ENCODE measurements around the gene SGCD. TPM values are rescaled to one million over a fixed set of nuclear protein-coding genes. Genes with fewer than 3 reads are reported as not detected.

Gene SGCD
- total RNA-seq, 2 experiments from 2014 or later = not detected

DNA sequence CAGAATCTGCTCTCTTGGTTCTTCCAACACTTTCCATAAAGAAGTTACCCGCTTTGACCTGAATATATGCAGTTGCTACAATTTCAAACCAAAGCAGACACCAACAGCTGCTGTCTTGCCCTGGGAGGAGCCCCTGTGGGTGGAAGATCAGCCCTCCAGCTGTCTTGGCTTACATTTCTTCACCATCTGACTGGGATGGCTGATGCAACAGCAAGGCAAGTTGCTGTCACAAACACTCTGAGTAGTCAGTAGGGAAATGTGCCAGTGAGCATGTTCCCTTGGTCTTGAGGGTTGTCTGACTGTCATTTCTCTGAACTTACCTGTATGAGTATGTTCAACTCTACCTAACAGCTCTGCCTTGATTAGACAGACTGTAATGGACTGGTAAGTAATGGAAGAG, 152.9 kb downstream of the SGCD start:
- Histone ChIP-seq H3K4me1 (ENCODE audit: insufficient read depth, low read length) (no peaks in the 10 kb centered on the region), H3K27ac (ENCODE audit: low read depth in 1 of 2, low read length in 2 of 2) (no peak overlapping the region), H3K4me3 (ENCODE audit: low read length) (no peak overlapping the region), H3K36me3 (ENCODE audit: insufficient read depth, low read length) (no peaks in the 10 kb centered on the region), H3K27me3 (ENCODE audit: control insufficient read depth in 1 of 2, insufficient read depth in 2 of 2, low read length in 2 of 2) (no peaks in the 10 kb centered on the region), H3K9me3 (ENCODE audit: control insufficient read depth in 1 of 2, insufficient read depth in 1 of 2, low read length in 2 of 2) (no peaks in the 10 kb centered on the region)
- ChIA-PET POLR2A (no interaction called here), CTCF (no interaction called here)
- no peaks in the 10 kb centered on the region for H3K4me1 Mint-ChIP-seq (ENCODE audit: low read depth)
- TF ChIP-seq, protein P1, sequence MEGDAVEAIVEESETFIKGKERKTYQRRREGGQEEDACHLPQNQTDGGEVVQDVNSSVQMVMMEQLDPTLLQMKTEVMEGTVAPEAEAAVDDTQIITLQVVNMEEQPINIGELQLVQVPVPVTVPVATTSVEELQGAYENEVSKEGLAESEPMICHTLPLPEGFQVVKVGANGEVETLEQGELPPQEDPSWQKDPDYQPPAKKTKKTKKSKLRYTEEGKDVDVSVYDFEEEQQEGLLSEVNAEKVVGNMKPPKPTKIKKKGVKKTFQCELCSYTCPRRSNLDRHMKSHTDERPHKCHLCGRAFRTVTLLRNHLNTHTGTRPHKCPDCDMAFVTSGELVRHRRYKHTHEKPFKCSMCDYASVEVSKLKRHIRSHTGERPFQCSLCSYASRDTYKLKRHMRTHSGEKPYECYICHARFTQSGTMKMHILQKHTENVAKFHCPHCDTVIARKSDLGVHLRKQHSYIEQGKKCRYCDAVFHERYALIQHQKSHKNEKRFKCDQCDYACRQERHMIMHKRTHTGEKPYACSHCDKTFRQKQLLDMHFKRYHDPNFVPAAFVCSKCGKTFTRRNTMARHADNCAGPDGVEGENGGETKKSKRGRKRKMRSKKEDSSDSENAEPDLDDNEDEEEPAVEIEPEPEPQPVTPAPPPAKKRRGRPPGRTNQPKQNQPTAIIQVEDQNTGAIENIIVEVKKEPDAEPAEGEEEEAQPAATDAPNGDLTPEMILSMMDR (IDR thresholded peaks at IDR 0.05) = no peak
- DNase-seq (no peak), ATAC-seq (ENCODE audit: poor library complexity) (no peak)
- H3K27ac Mint-ChIP-seq = no peak overlapping the region
- intact Hi-C loops (cut with DNase I, micrococcal nuclease) = no loop called here
- H3K9me3 Mint-ChIP-seq = no peaks in the 10 kb centered on the region
- no peaks in the 10 kb centered on the region for H3K36me3 Mint-ChIP-seq (ENCODE audit: low read depth)
- H3K27me3 Mint-ChIP-seq = no peaks in the 10 kb centered on the region
- H3K4me3 Mint-ChIP-seq = no peak overlapping the region

DNA sequence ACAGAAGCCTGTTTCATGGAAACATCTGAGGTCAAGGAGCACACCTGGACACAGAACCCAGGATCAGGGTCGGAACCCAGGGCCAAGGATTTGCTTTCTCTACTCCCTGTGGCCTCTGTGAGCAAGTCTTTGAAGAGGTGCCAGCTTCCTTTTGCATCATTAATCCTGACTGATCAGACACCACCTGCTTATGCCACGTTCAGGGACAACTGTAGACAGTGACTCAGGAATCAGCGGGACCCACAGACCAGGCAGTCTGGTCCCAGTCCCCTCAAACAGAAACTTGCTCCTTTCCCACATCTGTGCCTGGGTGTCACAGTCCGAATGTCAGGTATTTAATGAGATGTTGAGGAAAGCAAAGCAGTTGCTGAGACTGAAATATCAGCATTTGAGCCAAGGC, 154.8 kb downstream of the SGCD start:
- Mint-ChIP-seq H3K36me3 (ENCODE audit: low read depth) (no peaks in the 10 kb centered on the region), H3K27ac (no peak overlapping the region), H3K4me1 (ENCODE audit: low read depth) (no peaks in the 10 kb centered on the region), H3K9me3 (peaks cover 2% of the 10 kb centered on the region), H3K27me3 (no peaks in the 10 kb centered on the region), H3K4me3 (no peak overlapping the region)
- Histone ChIP-seq H3K9me3 (ENCODE audit: control insufficient read depth in 1 of 2, insufficient read depth in 1 of 2, low read length in 2 of 2) (peaks cover 0 to 6% of the 10 kb centered on the region in 2 experiments), H3K27me3 (ENCODE audit: control insufficient read depth in 1 of 2, insufficient read depth in 2 of 2, low read length in 2 of 2) (no peaks in the 10 kb centered on the region), H3K4me3 (ENCODE audit: low read length) (no peak overlapping the region), H3K4me1 (ENCODE audit: insufficient read depth, low read length) (no peaks in the 10 kb centered on the region), H3K27ac (ENCODE audit: low read depth in 1 of 2, low read length in 2 of 2) (no peak overlapping the region), H3K36me3 (ENCODE audit: insufficient read depth, low read length) (no peaks in the 10 kb centered on the region)
- intact Hi-C loops (cut with DNase I, micrococcal nuclease) = no loop called here
- DNase-seq (no peak), ATAC-seq (ENCODE audit: poor library complexity) (no peak)
- ChIA-PET CTCF (no interaction called here), POLR2A (no interaction called here)
- TF ChIP-seq, protein P1 (IDR thresholded peaks at IDR 0.05) = no peak

DNA sequence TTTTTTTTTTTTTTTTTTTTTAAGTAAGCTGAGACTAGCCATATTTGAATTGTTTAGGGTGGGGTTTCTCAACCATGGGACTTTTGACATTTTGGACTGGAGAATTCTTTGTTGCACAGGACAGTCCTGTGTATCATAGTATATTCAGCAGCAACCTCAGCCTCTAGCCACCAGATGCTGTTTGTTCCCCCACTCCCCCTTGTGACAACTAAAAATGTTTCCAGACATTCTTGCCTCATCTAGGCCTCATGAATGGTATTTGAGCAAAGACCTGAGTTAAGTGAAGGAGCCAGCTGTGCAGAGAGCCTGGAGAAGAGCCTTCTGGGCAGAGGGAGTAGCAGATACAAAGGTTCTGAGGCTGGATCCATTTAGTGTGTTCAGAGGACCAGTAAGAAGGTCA, 155.9 kb downstream of the SGCD start:
- H3K27ac ChIP-seq (ENCODE audit: low read depth in 1 of 2, low read length in 2 of 2) = no peak overlapping the region
- H3K27me3 ChIP-seq (ENCODE audit: control insufficient read depth in 1 of 2, insufficient read depth in 2 of 2, low read length in 2 of 2) = no peaks in the 10 kb centered on the region
- H3K9me3 ChIP-seq (ENCODE audit: control insufficient read depth in 1 of 2, insufficient read depth in 1 of 2, low read length in 2 of 2) = peaks cover 5 to 12% of the 10 kb centered on the region in 2 experiments
- Mint-ChIP-seq H3K4me1 (ENCODE audit: low read depth) (no peaks in the 10 kb centered on the region), H3K27ac (no peak overlapping the region), H3K4me3 (no peak overlapping the region), H3K9me3 (peaks cover 7% of the 10 kb centered on the region), H3K36me3 (ENCODE audit: low read depth) (no peaks in the 10 kb centered on the region), H3K27me3 (peaks cover 4% of the 10 kb centered on the region)
- H3K36me3 ChIP-seq (ENCODE audit: insufficient read depth, low read length) = no peaks in the 10 kb centered on the region
- DNase-seq (no peak), ATAC-seq (ENCODE audit: poor library complexity) (no peak)
- no peak overlapping the region for H3K4me3 ChIP-seq (ENCODE audit: low read length)
- POLR2A ChIA-PET = no interaction called here
- CTCF ChIA-PET = interaction anchor here (0.6 kb wide), 1 partner anchor 13 kb away, joined by 3 read pairs; no protein-coding TSS in a partner anchor
- H3K4me1 ChIP-seq (ENCODE audit: insufficient read depth, low read length) = no peaks in the 10 kb centered on the region
- TF ChIP-seq, protein P1 (IDR thresholded peaks at IDR 0.05) = no peak
- intact Hi-C loops (cut with DNase I, micrococcal nuclease) = no loop called here

All from CD4-positive, alpha-beta T cell (primary cell).